ENCODE data around the gene DUT.

DUT gene

DNA sequence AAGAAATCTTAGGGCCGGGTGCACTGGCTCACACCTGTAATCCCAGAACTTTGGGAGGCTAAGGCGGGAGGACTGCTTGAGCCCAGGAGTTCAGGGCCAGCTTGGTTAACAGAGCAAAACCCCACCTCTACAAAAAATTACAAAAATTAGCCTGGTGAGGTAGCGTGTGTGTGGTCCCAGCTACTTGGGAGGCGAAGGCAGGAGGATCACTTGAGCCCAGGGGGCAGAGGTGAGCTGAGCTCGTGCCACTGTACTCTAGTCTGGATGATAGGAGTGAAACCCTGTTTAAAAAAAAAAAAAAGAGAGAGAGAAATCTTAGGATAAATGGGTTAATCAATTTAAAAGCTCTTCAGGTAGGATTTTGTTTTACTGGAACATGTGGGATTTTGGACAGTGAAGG lies 31.2 kb upstream of the DUT start:
- no peak overlapping the region for H3K27ac ChIP-seq (ENCODE audit: low read depth in 2 of 2, low read length in 2 of 2)
- no peaks in the 10 kb centered on the region for H3K4me1 ChIP-seq (ENCODE audit: control insufficient read depth in 2 of 2, insufficient read depth in 2 of 2, low read length in 2 of 2)
- no peak overlapping the region for H3K9ac ChIP-seq (ENCODE audit: low read depth in 1 of 2, low read length in 2 of 2)
- H3K4me3 ChIP-seq (ENCODE audit: low read length in 2 of 2) = no peak overlapping the region
- H3K27me3 ChIP-seq (ENCODE audit: control insufficient read depth in 2 of 2, insufficient read depth in 2 of 2, low read length in 2 of 2) = no peaks in the 10 kb centered on the region
- H3K9me3 ChIP-seq (ENCODE audit: control insufficient read depth in 2 of 2, low read length in 2 of 2) = no peaks in the 10 kb centered on the region
- no peaks in the 10 kb centered on the region for H3K36me3 ChIP-seq (ENCODE audit: control insufficient read depth in 2 of 2, insufficient read depth in 2 of 2, low read length in 2 of 2)

DNA sequence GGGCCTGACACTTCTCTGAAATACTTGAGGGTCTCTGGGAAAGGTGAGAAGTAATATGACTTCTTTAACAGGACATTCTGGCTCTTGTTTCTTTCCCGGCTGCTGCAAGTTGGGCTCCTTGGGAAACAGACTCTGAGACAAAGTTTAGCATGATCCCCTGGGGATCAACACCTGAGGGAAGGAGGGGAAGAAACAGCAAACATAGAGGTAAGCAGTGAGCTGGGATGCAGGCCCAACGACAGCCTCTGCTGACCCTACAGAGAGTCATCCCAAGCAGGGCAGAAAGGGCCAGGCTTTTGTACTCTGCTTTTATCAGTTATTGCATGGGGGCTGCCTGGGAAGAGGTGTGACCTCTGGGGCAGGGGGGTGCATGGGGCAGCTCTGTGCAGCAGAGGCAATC lies 26.8 kb upstream of the DUT start:
- Histone ChIP-seq H3K4me3 (ENCODE audit: low read length in 2 of 2) (no peak overlapping the region), H3K36me3 (ENCODE audit: control insufficient read depth in 2 of 2, insufficient read depth in 2 of 2, low read length in 2 of 2) (no peaks in the 10 kb centered on the region), H3K9ac (ENCODE audit: low read depth in 1 of 2, low read length in 2 of 2) (no peak overlapping the region), H3K4me1 (ENCODE audit: control insufficient read depth in 2 of 2, insufficient read depth in 2 of 2, low read length in 2 of 2) (no peaks in the 10 kb centered on the region), H3K27ac (ENCODE audit: low read depth in 2 of 2, low read length in 2 of 2) (no peak overlapping the region), H3K9me3 (ENCODE audit: control insufficient read depth in 2 of 2, low read length in 2 of 2) (no peaks in the 10 kb centered on the region), H3K27me3 (ENCODE audit: control insufficient read depth in 2 of 2, insufficient read depth in 2 of 2, low read length in 2 of 2) (no peaks in the 10 kb centered on the region)

DNA sequence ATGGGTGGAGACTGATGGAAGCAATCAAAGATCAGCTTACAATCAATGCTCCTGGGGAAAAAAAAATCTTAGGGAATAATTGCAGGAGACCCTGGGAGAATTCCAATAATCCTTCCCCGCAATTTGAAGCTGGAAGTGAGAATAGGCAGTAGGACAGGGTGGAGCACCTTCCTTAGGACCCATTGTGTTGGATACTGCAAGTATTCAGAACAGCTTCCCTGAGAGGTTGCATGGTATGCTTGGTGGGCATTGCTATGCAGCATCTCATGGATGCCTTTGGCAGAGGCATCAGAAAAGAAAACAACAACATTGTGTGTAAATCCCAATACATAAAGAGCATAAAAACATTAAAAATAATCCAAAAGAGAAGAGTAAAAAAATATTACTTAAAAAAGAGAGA lies 24.6 kb upstream of the DUT start:
- Histone ChIP-seq H3K27ac (ENCODE audit: low read depth in 2 of 2, low read length in 2 of 2) (no peak overlapping the region), H3K9ac (ENCODE audit: low read depth in 1 of 2, low read length in 2 of 2) (no peak overlapping the region), H3K4me1 (ENCODE audit: control insufficient read depth in 2 of 2, insufficient read depth in 2 of 2, low read length in 2 of 2) (no peaks in the 10 kb centered on the region), H3K4me3 (ENCODE audit: low read length in 2 of 2) (no peak overlapping the region), H3K9me3 (ENCODE audit: control insufficient read depth in 2 of 2, low read length in 2 of 2) (no peaks in the 10 kb centered on the region), H3K36me3 (ENCODE audit: control insufficient read depth in 2 of 2, insufficient read depth in 2 of 2, low read length in 2 of 2) (no peaks in the 10 kb centered on the region), H3K27me3 (ENCODE audit: control insufficient read depth in 2 of 2, insufficient read depth in 2 of 2, low read length in 2 of 2) (no peaks in the 10 kb centered on the region)

DNA sequence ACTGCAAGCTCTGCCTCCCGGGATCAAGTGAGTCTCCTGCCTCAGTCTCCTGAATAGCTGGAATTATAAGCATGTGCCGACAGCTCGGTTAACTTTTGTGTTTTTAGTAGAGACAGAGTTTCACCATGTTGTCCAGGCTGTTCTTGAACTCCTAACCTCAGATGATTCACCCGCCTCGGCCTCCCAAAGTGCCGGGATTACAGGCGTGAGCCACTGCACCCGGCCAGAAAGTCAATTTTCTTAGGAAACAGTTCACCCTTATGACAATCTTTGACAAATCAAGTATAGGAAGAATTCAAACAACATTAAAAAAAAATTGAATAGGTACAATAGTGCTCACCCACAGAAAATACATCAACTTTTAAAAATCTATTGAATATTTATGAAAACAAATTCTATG lies 23.6 kb upstream of the DUT start:
- H3K4me3 ChIP-seq (ENCODE audit: low read length in 2 of 2) = no peak overlapping the region
- no peaks in the 10 kb centered on the region for H3K27me3 ChIP-seq (ENCODE audit: control insufficient read depth in 2 of 2, insufficient read depth in 2 of 2, low read length in 2 of 2)
- no peak overlapping the region for H3K9ac ChIP-seq (ENCODE audit: low read depth in 1 of 2, low read length in 2 of 2)
- no peaks in the 10 kb centered on the region for H3K4me1 ChIP-seq (ENCODE audit: control insufficient read depth in 2 of 2, insufficient read depth in 2 of 2, low read length in 2 of 2)
- no peak overlapping the region for H3K27ac ChIP-seq (ENCODE audit: low read depth in 2 of 2, low read length in 2 of 2)
- H3K9me3 ChIP-seq (ENCODE audit: control insufficient read depth in 2 of 2, low read length in 2 of 2) = no peaks in the 10 kb centered on the region
- no peaks in the 10 kb centered on the region for H3K36me3 ChIP-seq (ENCODE audit: control insufficient read depth in 2 of 2, insufficient read depth in 2 of 2, low read length in 2 of 2)

DNA sequence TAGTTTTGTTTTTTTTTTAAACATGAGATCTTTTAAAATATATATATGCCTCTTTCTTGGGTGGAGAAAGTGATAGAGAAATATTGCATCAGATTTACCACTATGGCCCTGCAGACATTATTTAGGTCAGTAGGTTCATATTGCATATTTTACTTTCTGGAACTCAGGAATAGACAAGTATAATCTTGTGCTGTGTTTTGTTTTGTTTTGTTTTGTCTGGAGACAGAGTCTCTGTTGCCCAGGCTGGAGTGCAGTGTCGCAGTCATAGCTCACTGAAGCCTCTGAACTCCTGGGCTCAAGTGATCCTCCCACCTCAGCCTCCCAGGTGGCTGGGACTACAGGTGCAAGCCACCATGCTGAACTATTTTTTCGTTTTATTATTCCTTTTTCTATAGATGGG lies 21.5 kb upstream of the DUT start:
- no peak overlapping the region for H3K4me3 ChIP-seq (ENCODE audit: low read length in 2 of 2)
- H3K9ac ChIP-seq (ENCODE audit: low read depth in 1 of 2, low read length in 2 of 2) = no peak overlapping the region

DNA sequence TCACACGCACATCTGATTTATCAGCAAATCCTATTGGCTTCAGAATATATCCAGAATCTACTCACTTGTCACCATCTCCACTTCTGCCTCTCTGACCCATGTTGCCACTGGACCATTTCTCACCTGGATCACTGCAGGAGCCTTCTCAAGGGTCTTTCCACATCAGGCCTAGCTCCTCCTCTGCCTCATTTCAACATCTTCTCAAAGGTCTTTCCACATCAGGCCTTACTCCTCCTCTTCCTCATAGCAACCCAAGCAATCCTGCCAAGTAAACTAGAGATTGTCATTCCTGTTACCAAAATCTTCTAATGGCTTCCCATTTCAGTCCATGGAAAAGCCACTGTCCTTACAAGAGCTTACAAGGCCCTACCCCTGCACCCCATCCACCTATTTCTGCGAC lies 18.0 kb upstream of the DUT start:
- no peak overlapping the region for H3K4me3 ChIP-seq (ENCODE audit: low read length in 2 of 2)
- H3K27ac ChIP-seq (ENCODE audit: low read depth in 2 of 2, low read length in 2 of 2) = no peak overlapping the region
- no peaks in the 10 kb centered on the region for H3K4me1 ChIP-seq (ENCODE audit: control insufficient read depth in 2 of 2, insufficient read depth in 2 of 2, low read length in 2 of 2)
- no peak overlapping the region for H3K9ac ChIP-seq (ENCODE audit: low read depth in 1 of 2, low read length in 2 of 2)
- no peaks in the 10 kb centered on the region for H3K9me3 ChIP-seq (ENCODE audit: control insufficient read depth in 2 of 2, low read length in 2 of 2)
- H3K36me3 ChIP-seq (ENCODE audit: control insufficient read depth in 2 of 2, insufficient read depth in 2 of 2, low read length in 2 of 2) = no peaks in the 10 kb centered on the region
- no peaks in the 10 kb centered on the region for H3K27me3 ChIP-seq (ENCODE audit: control insufficient read depth in 2 of 2, insufficient read depth in 2 of 2, low read length in 2 of 2)

More for the DNA sequence above, 21.5 kb upstream of the DUT start:
- Histone ChIP-seq H3K36me3 (ENCODE audit: control insufficient read depth in 2 of 2, insufficient read depth in 2 of 2, low read length in 2 of 2) (no peaks in the 10 kb centered on the region), H3K4me1 (ENCODE audit: control insufficient read depth in 2 of 2, insufficient read depth in 2 of 2, low read length in 2 of 2) (no peaks in the 10 kb centered on the region), H3K9me3 (ENCODE audit: control insufficient read depth in 2 of 2, low read length in 2 of 2) (no peaks in the 10 kb centered on the region), H3K27me3 (ENCODE audit: control insufficient read depth in 2 of 2, insufficient read depth in 2 of 2, low read length in 2 of 2) (no peaks in the 10 kb centered on the region), H3K27ac (ENCODE audit: low read depth in 2 of 2, low read length in 2 of 2) (no peak overlapping the region)

DNA sequence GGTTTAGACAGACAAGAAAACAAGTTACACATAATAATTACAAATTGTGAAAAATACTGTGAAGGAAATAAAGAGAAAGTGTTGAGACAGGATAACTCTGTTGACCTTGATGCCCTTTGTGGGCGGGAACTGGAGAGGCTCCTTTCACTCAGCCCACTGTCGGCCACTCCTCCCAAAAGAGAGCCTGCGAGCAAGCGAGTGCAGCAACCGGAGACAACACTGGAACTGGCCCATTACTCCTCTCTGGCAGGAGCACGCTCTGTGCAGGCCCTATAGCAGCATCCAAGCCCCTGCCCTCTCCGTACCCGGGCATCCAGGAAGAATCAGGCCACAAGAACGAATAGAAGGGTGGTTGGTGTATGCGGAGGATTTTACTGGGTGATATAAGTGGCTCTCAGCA lies 16.2 kb upstream of the DUT start:
- H3K4me3 ChIP-seq (ENCODE audit: low read length in 2 of 2) = no peak overlapping the region
- H3K36me3 ChIP-seq (ENCODE audit: control insufficient read depth in 2 of 2, insufficient read depth in 2 of 2, low read length in 2 of 2) = no peaks in the 10 kb centered on the region
- H3K4me1 ChIP-seq (ENCODE audit: control insufficient read depth in 2 of 2, insufficient read depth in 2 of 2, low read length in 2 of 2) = no peaks in the 10 kb centered on the region
- no peaks in the 10 kb centered on the region for H3K27me3 ChIP-seq (ENCODE audit: control insufficient read depth in 2 of 2, insufficient read depth in 2 of 2, low read length in 2 of 2)
- no peak overlapping the region for H3K9ac ChIP-seq (ENCODE audit: low read depth in 1 of 2, low read length in 2 of 2)
- H3K9me3 ChIP-seq (ENCODE audit: control insufficient read depth in 2 of 2, low read length in 2 of 2) = no peaks in the 10 kb centered on the region
- no peak overlapping the region for H3K27ac ChIP-seq (ENCODE audit: low read depth in 2 of 2, low read length in 2 of 2)

DNA sequence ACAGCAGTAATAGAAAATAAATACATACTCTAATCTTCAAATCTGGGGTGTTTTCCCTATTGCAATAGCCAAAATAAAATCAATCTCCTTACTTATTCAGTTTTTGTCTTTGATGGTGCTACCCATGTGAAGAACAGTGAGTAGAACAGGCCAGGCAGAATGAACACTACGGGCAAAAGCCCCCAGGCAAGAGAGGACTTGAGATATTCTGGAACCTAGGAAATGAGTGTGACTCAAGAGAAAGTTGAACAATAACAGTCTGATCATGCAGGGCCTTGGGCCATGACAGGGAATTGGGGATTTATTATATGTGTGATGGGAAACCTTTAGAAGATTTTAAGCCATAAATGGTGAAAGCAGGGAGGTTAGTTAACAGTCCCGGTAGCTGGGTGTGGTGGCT lies 14.0 kb upstream of the DUT start:
- H3K4me1 ChIP-seq (ENCODE audit: control insufficient read depth in 2 of 2, insufficient read depth in 2 of 2, low read length in 2 of 2) = no peaks in the 10 kb centered on the region
- H3K4me3 ChIP-seq (ENCODE audit: low read length in 2 of 2) = no peak overlapping the region
- no peaks in the 10 kb centered on the region for H3K27me3 ChIP-seq (ENCODE audit: control insufficient read depth in 2 of 2, insufficient read depth in 2 of 2, low read length in 2 of 2)
- no peaks in the 10 kb centered on the region for H3K36me3 ChIP-seq (ENCODE audit: control insufficient read depth in 2 of 2, insufficient read depth in 2 of 2, low read length in 2 of 2)
- no peak overlapping the region for H3K9ac ChIP-seq (ENCODE audit: low read depth in 1 of 2, low read length in 2 of 2)
- no peaks in the 10 kb centered on the region for H3K9me3 ChIP-seq (ENCODE audit: control insufficient read depth in 2 of 2, low read length in 2 of 2)
- no peak overlapping the region for H3K27ac ChIP-seq (ENCODE audit: low read depth in 2 of 2, low read length in 2 of 2)

DNA sequence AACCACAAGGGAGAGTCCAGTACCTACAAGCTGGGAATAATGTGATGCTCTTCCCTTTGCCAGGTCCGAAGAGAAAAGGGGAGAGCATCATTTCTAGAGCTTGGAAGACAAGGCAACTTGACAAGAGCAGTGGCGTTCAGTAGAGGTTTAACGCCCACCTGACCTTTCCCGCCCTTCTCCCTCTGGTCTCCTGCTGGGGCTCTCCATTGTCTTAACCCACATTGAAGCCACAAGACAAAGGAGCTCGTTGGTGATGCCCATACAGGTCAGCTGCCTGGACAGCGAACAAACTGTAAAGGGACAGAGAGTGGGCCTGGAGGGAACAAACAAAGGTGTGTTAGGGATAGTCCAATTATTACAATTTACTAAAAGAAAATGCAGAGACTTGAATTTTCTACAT lies 13.1 kb upstream of the DUT start:
- H3K4me3 ChIP-seq (ENCODE audit: low read length in 2 of 2) = no peak overlapping the region
- H3K9ac ChIP-seq (ENCODE audit: low read depth in 1 of 2, low read length in 2 of 2) = no peak overlapping the region
- H3K9me3 ChIP-seq (ENCODE audit: control insufficient read depth in 2 of 2, low read length in 2 of 2) = no peaks in the 10 kb centered on the region
- H3K36me3 ChIP-seq (ENCODE audit: control insufficient read depth in 2 of 2, insufficient read depth in 2 of 2, low read length in 2 of 2) = no peaks in the 10 kb centered on the region
- H3K4me1 ChIP-seq (ENCODE audit: control insufficient read depth in 2 of 2, insufficient read depth in 2 of 2, low read length in 2 of 2) = no peaks in the 10 kb centered on the region
- no peak overlapping the region for H3K27ac ChIP-seq (ENCODE audit: low read depth in 2 of 2, low read length in 2 of 2)
- no peaks in the 10 kb centered on the region for H3K27me3 ChIP-seq (ENCODE audit: control insufficient read depth in 2 of 2, insufficient read depth in 2 of 2, low read length in 2 of 2)

DNA sequence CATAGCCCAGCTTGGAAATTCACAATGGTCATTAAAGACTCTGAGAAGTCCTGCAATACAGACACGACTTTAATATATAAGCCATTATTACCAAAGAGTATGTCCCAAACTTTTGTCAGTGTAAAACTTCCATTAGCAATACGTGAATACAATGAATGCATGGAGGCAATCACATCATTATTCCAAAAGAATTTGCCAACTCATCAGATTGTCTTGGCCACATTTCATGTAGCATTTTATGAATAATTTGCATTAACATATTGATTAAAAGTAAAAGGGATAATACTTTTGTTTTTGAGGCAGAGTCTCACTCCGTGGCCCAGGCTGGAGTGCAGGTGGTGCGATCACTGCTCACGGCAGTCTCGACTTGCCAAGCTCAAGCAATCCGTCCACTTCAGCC lies 7.9 kb upstream of the DUT start:
- Histone ChIP-seq H3K27ac (ENCODE audit: low read depth in 2 of 2, low read length in 2 of 2) (no peak overlapping the region), H3K9ac (ENCODE audit: low read depth in 1 of 2, low read length in 2 of 2) (no peak overlapping the region), H3K27me3 (ENCODE audit: control insufficient read depth in 2 of 2, insufficient read depth in 2 of 2, low read length in 2 of 2) (no peaks in the 10 kb centered on the region), H3K4me3 (ENCODE audit: low read length in 2 of 2) (no peak overlapping the region), H3K9me3 (ENCODE audit: control insufficient read depth in 2 of 2, low read length in 2 of 2) (no peaks in the 10 kb centered on the region), H3K4me1 (ENCODE audit: control insufficient read depth in 2 of 2, insufficient read depth in 2 of 2, low read length in 2 of 2) (no peaks in the 10 kb centered on the region), H3K36me3 (ENCODE audit: control insufficient read depth in 2 of 2, insufficient read depth in 2 of 2, low read length in 2 of 2) (no peaks in the 10 kb centered on the region)

DNA sequence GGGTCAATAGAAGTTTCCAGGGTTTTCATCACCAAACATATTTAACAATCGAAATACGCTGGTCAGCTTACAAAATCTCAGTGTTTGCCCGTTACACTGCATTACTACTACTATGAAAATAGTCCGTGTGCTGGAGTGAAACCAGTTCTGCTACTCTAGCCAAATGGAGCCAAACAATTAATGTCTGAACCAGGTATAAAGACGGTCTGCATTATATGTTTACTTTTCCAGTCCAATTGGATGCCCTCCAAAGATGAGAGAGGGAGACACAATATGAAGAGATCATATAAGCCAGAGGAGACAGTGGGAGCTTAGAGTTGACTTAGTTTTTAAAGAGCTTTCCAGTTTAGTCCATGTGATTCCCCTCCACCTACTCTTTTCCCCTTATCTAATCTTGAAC lies 6.3 kb upstream of the DUT start:
- Histone ChIP-seq H3K36me3 (ENCODE audit: control insufficient read depth in 2 of 2, insufficient read depth in 2 of 2, low read length in 2 of 2) (no peaks in the 10 kb centered on the region), H3K4me1 (ENCODE audit: control insufficient read depth in 2 of 2, insufficient read depth in 2 of 2, low read length in 2 of 2) (peaks cover 0 to 3% of the 10 kb centered on the region in 2 donors), H3K4me3 (ENCODE audit: low read length in 2 of 2) (no peak overlapping the region), H3K9me3 (ENCODE audit: control insufficient read depth in 2 of 2, low read length in 2 of 2) (no peaks in the 10 kb centered on the region), H3K27ac (ENCODE audit: low read depth in 2 of 2, low read length in 2 of 2) (no peak overlapping the region), H3K9ac (ENCODE audit: low read depth in 1 of 2, low read length in 2 of 2) (no peak overlapping the region), H3K27me3 (ENCODE audit: control insufficient read depth in 2 of 2, insufficient read depth in 2 of 2, low read length in 2 of 2) (no peaks in the 10 kb centered on the region)
